ENCODE data around the gene KDM1A. TPM values are rescaled to one million over a fixed set of nuclear protein-coding genes. Genes with fewer than 3 reads are reported as not detected.

The KDM1A gene
- total RNA-seq, 1 experiment from 2014 or later = 204 TPM

GRCh38 chr1:23118957-23119792 lies 99.9 kb downstream of the KDM1A start:
- Histone ChIP-seq H4K5ac (ENCODE audit: insufficient read length, low read depth, low read length) (no peak overlapping the region), H2BK5ac (ENCODE audit: insufficient read length, low read length) (no peak overlapping the region), H3K9me3 (ENCODE audit: control insufficient read depth, low read depth, low read length) (no peaks in the 10 kb centered on the region), H3K79me2 (ENCODE audit: insufficient read depth, low read length) (peaks cover 26% of the 10 kb centered on the region; the same call in 1 of the 2 replicates), H2AK5ac (ENCODE audit: insufficient read length, low read length) (no peak overlapping the region), H3K18ac (ENCODE audit: insufficient read length, low read depth, low read length) (no peak overlapping the region), H2AFZ (ENCODE audit: low read length) (no peak overlapping the region), H3K4me2 (ENCODE audit: insufficient read depth, insufficient read length, low read length) (no peak overlapping the region), H4K8ac (replicated peaks; ENCODE audit: insufficient read length, low read depth, low read length) (no peak overlapping the region), H3K14ac (ENCODE audit: insufficient read depth, low read length) (no peak overlapping the region), H3K4me1 (ENCODE audit: insufficient read depth, low read length) (peaks cover 4% of the 10 kb centered on the region), H3K27me3 (ENCODE audit: insufficient read depth, low read length) (no peaks in the 10 kb centered on the region), H3K27ac (ENCODE audit: insufficient read length, low read depth, low read length) (no peak overlapping the region), H3K9ac (ENCODE audit: extremely low read depth, insufficient read length, low read length) (no peak overlapping the region), H3K4ac (ENCODE audit: low read depth, low read length) (no peak overlapping the region), H3K23me2 (ENCODE audit: insufficient read length, low read depth, low read length, poor library complexity, severe bottlenecking) (no peaks in the 10 kb centered on the region), H2BK15ac (ENCODE audit: low read depth, low read length) (no peak overlapping the region), H3K79me1 (ENCODE audit: insufficient read depth, low read depth, low read length, poor library complexity, severe bottlenecking) (peaks cover 6% of the 10 kb centered on the region), H3K23ac (ENCODE audit: insufficient read length, low read depth, low read length) (no peak overlapping the region), H4K91ac (ENCODE audit: insufficient read length, low read depth, low read length) (no peak overlapping the region), H4K20me1 (ENCODE audit: control insufficient read depth, insufficient read depth, insufficient read length) (no peaks in the 10 kb centered on the region), H2BK12ac (ENCODE audit: insufficient read length, low read depth, low read length) (no peak overlapping the region), H2BK120ac (ENCODE audit: low read depth, low read length, poor library complexity, severe bottlenecking) (no peak overlapping the region), H3K56ac (ENCODE audit: insufficient read length, low read depth, low read length) (no peak overlapping the region), H3T11ph (ENCODE audit: low read length) (no peak overlapping the region), H2BK20ac (ENCODE audit: low read depth, low read length, poor library complexity, severe bottlenecking) (no peak overlapping the region)
- Mint-ChIP-seq H3K4me1 (peaks cover 23 to 24% of the 10 kb centered on the region in 2 experiments), H3K9me3 (no peaks in the 10 kb centered on the region), H3K27me3 (ENCODE audit: low read depth) (no peaks in the 10 kb centered on the region), H3K4me3 (no peak overlapping the region), H3K27ac (no peak overlapping the region), H3K36me3 (ENCODE audit: insufficient read depth in 1 of 3, low read depth in 3 of 3) (no peaks in the 10 kb centered on the region)
- no CpG with 5 or more reads among the region's 8 CpGs for WGBS (ENCODE audit: extremely low coverage, insufficient read length, low lambda C conversion rate)
- no peak for TF ChIP-seq CTCF (conservative IDR thresholded peaks at IDR 0.05)
- no peak for DNase-seq

Data from H9 (cell line).